Measurements from ENCODE around the gene PRDM11. TPM values are rescaled to one million over a fixed set of nuclear protein-coding genes. Genes with fewer than 3 reads are reported as not detected.

Gene PRDM11
- total RNA-seq, 1 experiment from 2014 or later = 10.7 TPM

DNA sequence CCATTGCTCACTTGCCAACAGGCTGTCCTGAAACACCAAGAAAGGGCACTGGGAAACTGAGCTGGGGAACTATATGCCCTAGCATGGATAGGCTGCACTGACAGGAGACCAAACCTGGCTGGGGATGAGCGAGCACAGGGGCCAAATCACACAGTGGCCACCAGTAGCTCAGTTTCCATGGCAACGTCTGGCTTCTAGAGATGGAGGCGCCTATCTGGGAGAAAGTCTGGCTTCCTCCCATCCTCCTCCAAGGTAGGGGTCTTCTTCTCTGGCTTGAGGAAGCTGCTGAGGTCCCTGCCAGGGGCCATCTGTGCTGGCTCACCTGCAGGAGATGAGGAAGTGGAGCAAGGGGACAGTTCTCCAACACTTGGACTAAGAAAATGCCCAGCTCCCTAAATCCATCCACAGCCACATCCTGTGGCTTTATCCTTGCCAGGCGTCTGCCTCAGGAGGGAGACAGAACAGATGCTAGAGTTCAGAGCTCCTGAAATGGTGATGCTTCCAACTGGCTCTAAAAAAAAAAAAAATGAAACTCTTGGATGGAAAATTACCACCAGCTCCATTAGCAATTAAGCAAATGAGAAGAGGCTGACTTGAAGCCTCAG, 91.4 kb downstream of the PRDM11 start:
- no peak overlapping the region for H3K4me3 ChIP-seq
- H3K9me2 ChIP-seq (ENCODE audit: insufficient read depth) = no peaks in the 10 kb centered on the region
- no peaks in the 10 kb centered on the region for H3K9me3 ChIP-seq (ENCODE audit: insufficient read depth, low read depth)
- intact Hi-C loops (cut with micrococcal nuclease; ENCODE audit: unreplicated experiment) = no loop called here
- H2AFZ ChIP-seq = no peak overlapping the region
- CTCF ChIA-PET = no interaction called here
- no peak overlapping the region for H3K4me2 ChIP-seq
- H3K27ac ChIP-seq = no peak overlapping the region
- POLR2A ChIA-PET (ENCODE audit: unreplicated experiment) = no interaction called here
- H3K79me2 ChIP-seq (ENCODE audit: low read depth) = no peaks in the 10 kb centered on the region
- TF ChIP-seq EZH2 (IDR thresholded peaks at IDR 0.05; ENCODE audit: low read depth) = no peak
- TF ChIP-seq, protein P1, sequence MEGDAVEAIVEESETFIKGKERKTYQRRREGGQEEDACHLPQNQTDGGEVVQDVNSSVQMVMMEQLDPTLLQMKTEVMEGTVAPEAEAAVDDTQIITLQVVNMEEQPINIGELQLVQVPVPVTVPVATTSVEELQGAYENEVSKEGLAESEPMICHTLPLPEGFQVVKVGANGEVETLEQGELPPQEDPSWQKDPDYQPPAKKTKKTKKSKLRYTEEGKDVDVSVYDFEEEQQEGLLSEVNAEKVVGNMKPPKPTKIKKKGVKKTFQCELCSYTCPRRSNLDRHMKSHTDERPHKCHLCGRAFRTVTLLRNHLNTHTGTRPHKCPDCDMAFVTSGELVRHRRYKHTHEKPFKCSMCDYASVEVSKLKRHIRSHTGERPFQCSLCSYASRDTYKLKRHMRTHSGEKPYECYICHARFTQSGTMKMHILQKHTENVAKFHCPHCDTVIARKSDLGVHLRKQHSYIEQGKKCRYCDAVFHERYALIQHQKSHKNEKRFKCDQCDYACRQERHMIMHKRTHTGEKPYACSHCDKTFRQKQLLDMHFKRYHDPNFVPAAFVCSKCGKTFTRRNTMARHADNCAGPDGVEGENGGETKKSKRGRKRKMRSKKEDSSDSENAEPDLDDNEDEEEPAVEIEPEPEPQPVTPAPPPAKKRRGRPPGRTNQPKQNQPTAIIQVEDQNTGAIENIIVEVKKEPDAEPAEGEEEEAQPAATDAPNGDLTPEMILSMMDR (conservative IDR thresholded peaks at IDR 0.05) = no peak
- peaks cover 70% of the 10 kb centered on the region for H3K27me3 ChIP-seq (ENCODE audit: insufficient read depth, low read depth)
- DNase-seq = no peak
- H3F3A ChIP-seq (ENCODE audit: insufficient read depth, low read depth) = no peaks in the 10 kb centered on the region
- BruUV-seq (replicated peaks) = no TSS peak
- no peaks in the 10 kb centered on the region for H4K20me1 ChIP-seq (ENCODE audit: insufficient read depth)
- no peaks in the 10 kb centered on the region for H3K36me3 ChIP-seq (ENCODE audit: low read depth)
- no peaks in the 10 kb centered on the region for H3K4me1 ChIP-seq (replicated peaks; ENCODE audit: insufficient read depth)

DNA sequence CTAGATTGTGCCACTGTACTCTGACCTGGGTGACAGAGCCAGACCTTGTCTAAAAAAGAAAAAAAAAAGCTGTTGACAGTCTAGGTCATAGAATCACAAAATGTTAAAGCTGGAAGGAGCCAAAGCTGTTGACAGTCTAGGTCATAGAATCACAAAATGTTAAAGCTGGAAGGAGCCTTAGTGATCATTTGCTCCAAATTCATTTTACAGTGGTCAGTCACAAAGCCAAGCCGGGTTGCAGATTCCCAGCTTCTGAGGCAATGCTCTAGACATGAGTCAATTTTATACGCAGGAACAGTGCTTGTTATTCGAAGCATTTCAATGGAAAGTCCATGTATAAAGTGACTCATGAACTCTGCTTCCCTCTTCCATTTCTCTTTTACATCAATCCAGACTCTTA, 92.3 kb downstream of the PRDM11 start:
- H3K27ac ChIP-seq = no peak overlapping the region
- no peak overlapping the region for H3K4me3 ChIP-seq
- no peaks in the 10 kb centered on the region for H3F3A ChIP-seq (ENCODE audit: insufficient read depth, low read depth)
- H3K79me2 ChIP-seq (ENCODE audit: low read depth) = no peaks in the 10 kb centered on the region
- H3K9me2 ChIP-seq (ENCODE audit: insufficient read depth) = no peaks in the 10 kb centered on the region
- intact Hi-C loops (cut with micrococcal nuclease; ENCODE audit: unreplicated experiment) = no loop called here
- H3K4me1 ChIP-seq (replicated peaks; ENCODE audit: insufficient read depth) = no peaks in the 10 kb centered on the region
- H2AFZ ChIP-seq = no peak overlapping the region
- no peaks in the 10 kb centered on the region for H4K20me1 ChIP-seq (ENCODE audit: insufficient read depth)
- ChIA-PET CTCF (no interaction called here), POLR2A (ENCODE audit: unreplicated experiment) (no interaction called here)
- DNase-seq = no peak
- H3K4me2 ChIP-seq = no peak overlapping the region
- BruUV-seq (replicated peaks) = no TSS peak
- H3K9me3 ChIP-seq (ENCODE audit: insufficient read depth, low read depth) = no peaks in the 10 kb centered on the region
- no peaks in the 10 kb centered on the region for H3K36me3 ChIP-seq (ENCODE audit: low read depth)
- TF ChIP-seq, protein P1 (conservative IDR thresholded peaks at IDR 0.05) = no peak
- no peak for TF ChIP-seq EZH2 (IDR thresholded peaks at IDR 0.05; ENCODE audit: low read depth)
- peaks cover 75% of the 10 kb centered on the region for H3K27me3 ChIP-seq (ENCODE audit: insufficient read depth, low read depth)

DNA sequence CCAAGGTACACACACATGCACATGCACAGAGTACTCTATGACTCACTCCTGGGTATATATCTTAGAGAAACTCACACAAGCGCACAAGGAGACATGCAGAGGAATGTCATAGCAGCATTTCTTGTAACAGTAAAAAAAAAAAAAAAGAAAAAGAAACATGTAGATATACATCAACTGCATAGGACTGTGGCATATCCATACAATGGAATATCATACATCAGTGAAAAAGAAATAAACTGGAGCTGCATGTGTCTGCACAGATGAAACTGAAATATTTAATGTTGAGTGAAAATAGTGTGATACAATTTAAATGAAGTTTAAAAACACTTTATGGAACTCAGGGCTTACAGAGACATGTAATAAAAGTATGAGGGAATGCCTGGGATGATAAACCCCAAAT, 93.3 kb downstream of the PRDM11 start:
- no peak for TF ChIP-seq EZH2 (IDR thresholded peaks at IDR 0.05; ENCODE audit: low read depth)
- TF ChIP-seq, protein P1 (conservative IDR thresholded peaks at IDR 0.05) = no peak
- no peak overlapping the region for H2AFZ ChIP-seq
- DNase-seq = no peak
- no peaks in the 10 kb centered on the region for H3F3A ChIP-seq (ENCODE audit: insufficient read depth, low read depth)
- H3K9me3 ChIP-seq (ENCODE audit: insufficient read depth, low read depth) = no peaks in the 10 kb centered on the region
- intact Hi-C loops (cut with micrococcal nuclease; ENCODE audit: unreplicated experiment) = no loop called here
- no peaks in the 10 kb centered on the region for H3K36me3 ChIP-seq (ENCODE audit: low read depth)
- H3K27ac ChIP-seq = no peak overlapping the region
- H3K9me2 ChIP-seq (ENCODE audit: insufficient read depth) = no peaks in the 10 kb centered on the region
- POLR2A ChIA-PET (ENCODE audit: unreplicated experiment) = no interaction called here
- no peaks in the 10 kb centered on the region for H3K79me2 ChIP-seq (ENCODE audit: low read depth)
- H3K27me3 ChIP-seq (ENCODE audit: insufficient read depth, low read depth) = peaks cover 75% of the 10 kb centered on the region
- H3K4me3 ChIP-seq = no peak overlapping the region
- no peaks in the 10 kb centered on the region for H3K4me1 ChIP-seq (replicated peaks; ENCODE audit: insufficient read depth)
- CTCF ChIA-PET = no interaction called here
- no TSS peak for BruUV-seq (replicated peaks)
- no peaks in the 10 kb centered on the region for H4K20me1 ChIP-seq (ENCODE audit: insufficient read depth)
- H3K4me2 ChIP-seq = no peak overlapping the region

Data from PC-9 (cell line).